Measurements from ENCODE around the gene POU6F2. TPM values are rescaled to one million over a fixed set of nuclear protein-coding genes. Genes with fewer than 3 reads are reported as not detected.

The POU6F2 gene
- total RNA-seq, 1 experiment from 2014 or later = 3.9 TPM

GRCh38 chr7:39238234-39238869 is 260.6 kb downstream of the POU6F2 start:
- Mint-ChIP-seq H3K9me3 (ENCODE audit: unreplicated experiment) (peaks cover 11% of the 10 kb centered on the region), H3K27ac (ENCODE audit: unreplicated experiment) (no peak overlapping the region), H3K36me3 (ENCODE audit: insufficient read depth, unreplicated experiment) (no peaks in the 10 kb centered on the region), H3K4me3 (ENCODE audit: unreplicated experiment) (no peak overlapping the region), H3K4me1 (ENCODE audit: low read depth, unreplicated experiment) (peaks cover 11% of the 10 kb centered on the region), H3K27me3 (ENCODE audit: insufficient read depth, unreplicated experiment) (peaks cover 3% of the 10 kb centered on the region)
- Histone ChIP-seq H3K4me3 (ENCODE audit: low read depth, low read length) (no peak overlapping the region), H3K36me3 (ENCODE audit: control insufficient read depth, insufficient read depth, low read length) (no peaks in the 10 kb centered on the region), H3K9me3 (no peaks in the 10 kb centered on the region), H3K27me3 (replicated peaks; ENCODE audit: control insufficient read depth, insufficient read depth, low read length) (peaks cover 1% of the 10 kb centered on the region; the same call in 1 of the 2 replicates), H3K4me1 (0 out of 2 replicates have a peak, but pooled peaks cover 5% of the 10 kb centered on the region)
- POLR2A ChIA-PET = no interaction called here
- DNase-seq = no peak
- no TSS peak for BruUV-seq (replicated peaks)
- CTCF ChIA-PET = no interaction called here
- intact Hi-C loops (cut with micrococcal nuclease; ENCODE audit: unreplicated experiment) = no loop called here
- no peak for TF ChIP-seq CTCF (IDR thresholded peaks at IDR 0.05; ENCODE audit: insufficient read depth in 1 of 2, low read depth in 1 of 2, low read length in 1 of 2, severe bottlenecking in 1 of 2, unreplicated experiment in 1 of 2)

- CTCF ChIA-PET = interaction anchor here (0.6 kb wide), 2 partner anchors 40 to 52 kb away, joined by 3 read pairs; no protein-coding TSS in a partner anchor
- Mint-ChIP-seq H3K9me3 (ENCODE audit: unreplicated experiment) (peaks cover 11% of the 10 kb centered on the region), H3K4me3 (ENCODE audit: unreplicated experiment) (no peak overlapping the region), H3K4me1 (ENCODE audit: low read depth, unreplicated experiment) (peaks cover 11% of the 10 kb centered on the region), H3K27ac (ENCODE audit: unreplicated experiment) (no peak overlapping the region), H3K27me3 (ENCODE audit: insufficient read depth, unreplicated experiment) (no peaks in the 10 kb centered on the region), H3K36me3 (ENCODE audit: insufficient read depth, unreplicated experiment) (no peaks in the 10 kb centered on the region)
- 0 out of 2 replicates have a peak, but pooled peaks cover 1% of the 10 kb centered on the region for H3K27me3 ChIP-seq (replicated peaks; ENCODE audit: control insufficient read depth, insufficient read depth, low read length)
- intact Hi-C loops (cut with micrococcal nuclease; ENCODE audit: unreplicated experiment) = no loop called here
- POLR2A ChIA-PET = no interaction called here
- H3K36me3 ChIP-seq (ENCODE audit: control insufficient read depth, insufficient read depth, low read length) = no peaks in the 10 kb centered on the region
- no TSS peak for BruUV-seq (replicated peaks)
- H3K9me3 ChIP-seq = no peaks in the 10 kb centered on the region
- H3K4me1 ChIP-seq = 0 out of 2 replicates have a peak, but pooled peaks cover 5% of the 10 kb centered on the region
- no peak for TF ChIP-seq CTCF (IDR thresholded peaks at IDR 0.05; ENCODE audit: insufficient read depth in 1 of 2, low read depth in 1 of 2, low read length in 1 of 2, severe bottlenecking in 1 of 2, unreplicated experiment in 1 of 2)
- no peak overlapping the region for H3K4me3 ChIP-seq (ENCODE audit: low read depth, low read length)
- DNase-seq = no peak
Observed at GRCh38 chr7:39240864-39241263, 263.2 kb downstream of the POU6F2 start.

- ChIA-PET CTCF (no interaction called here), POLR2A (no interaction called here)
- Histone ChIP-seq H3K4me1 (no peaks in the 10 kb centered on the region), H3K4me3 (ENCODE audit: low read depth, low read length) (no peak overlapping the region), H3K27me3 (replicated peaks; ENCODE audit: control insufficient read depth, insufficient read depth, low read length) (no peaks in the 10 kb centered on the region), H3K36me3 (ENCODE audit: control insufficient read depth, insufficient read depth, low read length) (no peaks in the 10 kb centered on the region), H3K9me3 (no peaks in the 10 kb centered on the region)
- no peaks in the 10 kb centered on the region for H3K4me1 Mint-ChIP-seq (ENCODE audit: low read depth, unreplicated experiment)
- DNase-seq = no peak
- H3K27me3 Mint-ChIP-seq (ENCODE audit: insufficient read depth, unreplicated experiment) = peaks cover 17% of the 10 kb centered on the region
- TF ChIP-seq CTCF (IDR thresholded peaks at IDR 0.05; ENCODE audit: insufficient read depth in 1 of 2, low read depth in 1 of 2, low read length in 1 of 2, severe bottlenecking in 1 of 2, unreplicated experiment in 1 of 2) = no peak
- H3K36me3 Mint-ChIP-seq (ENCODE audit: insufficient read depth, unreplicated experiment) = no peaks in the 10 kb centered on the region
- H3K4me3 Mint-ChIP-seq (ENCODE audit: unreplicated experiment) = no peak overlapping the region
- intact Hi-C loops (cut with micrococcal nuclease; ENCODE audit: unreplicated experiment) = no loop called here
- BruUV-seq (replicated peaks) = no TSS peak
- no peaks in the 10 kb centered on the region for H3K9me3 Mint-ChIP-seq (ENCODE audit: unreplicated experiment)
- no peak overlapping the region for H3K27ac Mint-ChIP-seq (ENCODE audit: unreplicated experiment)
Observed at GRCh38 chr7:39247576-39247975, 269.9 kb downstream of the POU6F2 start.

Measured in Caco-2 (cell line).